Measurements from ENCODE around the gene POU2AF2. TPM values are rescaled to one million over a fixed set of nuclear protein-coding genes. Genes with fewer than 3 reads are reported as not detected.

The POU2AF2 gene
- total and polyA plus RNA-seq, 4 experiments from 2014 or later = not detected

GRCh38 chr11:111269146-111269868 lies 23.8 kb downstream of the POU2AF2 start:
- ChIA-PET CTCF (ENCODE audit: partially characterized antibody) (interaction anchor here (1.3 to 1.5 kb wide), 2 partner anchors 13 to 158 kb away, joined by 3 to 8 read pairs; no protein-coding TSS in a partner anchor), POLR2A (ENCODE audit: partially characterized antibody) (no interaction called here)
- no peaks in the 10 kb centered on the region for H3K4me1 ChIP-seq (ENCODE audit: insufficient read depth, low read length)
- H3K27me3 ChIP-seq (ENCODE audit: insufficient read depth, low read length) = no peaks in the 10 kb centered on the region
- H3K4me3 ChIP-seq (ENCODE audit: low read length in 2 of 2) = no peak overlapping the region
- H3K27me3 Mint-ChIP-seq = peaks cover 9 to 11% of the 10 kb centered on the region in 2 donors
- no peaks in the 10 kb centered on the region for H3K36me3 Mint-ChIP-seq
- no peak overlapping the region for H3K4me3 Mint-ChIP-seq
- H3K4me1 Mint-ChIP-seq = peaks cover 2 to 5% (median 3%) of the 10 kb centered on the region in 4 donors
- no peak overlapping the region for H3K27ac ChIP-seq (ENCODE audit: low read depth, low read length)
- intact Hi-C loops (cut with micrococcal nuclease) = no loop called here
- H3K36me3 ChIP-seq (ENCODE audit: insufficient read depth, low read length) = no peaks in the 10 kb centered on the region
- no peaks in the 10 kb centered on the region for H3K9me3 Mint-ChIP-seq
- no peak for DNase-seq
- no peak overlapping the region for H3K27ac Mint-ChIP-seq
- no peaks in the 10 kb centered on the region for H3K9me3 ChIP-seq (ENCODE audit: control insufficient read depth in 1 of 2, low read length in 2 of 2)

GRCh38 chr11:111272420-111272819 lies 26.9 kb downstream of the POU2AF2 start:
- H3K27ac Mint-ChIP-seq = no peak overlapping the region
- Histone ChIP-seq H3K27me3 (ENCODE audit: insufficient read depth, low read length) (no peaks in the 10 kb centered on the region), H3K4me3 (ENCODE audit: low read length in 2 of 2) (no peak overlapping the region), H3K9me3 (ENCODE audit: control insufficient read depth in 1 of 2, low read length in 2 of 2) (no peaks in the 10 kb centered on the region), H3K27ac (ENCODE audit: low read depth, low read length) (no peak overlapping the region), H3K36me3 (ENCODE audit: insufficient read depth, low read length) (no peaks in the 10 kb centered on the region), H3K4me1 (ENCODE audit: insufficient read depth, low read length) (no peaks in the 10 kb centered on the region)
- H3K4me3 Mint-ChIP-seq = no peak overlapping the region
- intact Hi-C loops (cut with micrococcal nuclease) = no loop called here
- H3K4me1 Mint-ChIP-seq = peaks cover 2 to 5% (median 3%) of the 10 kb centered on the region in 4 donors
- DNase-seq = no peak
- ChIA-PET POLR2A (ENCODE audit: partially characterized antibody) (no interaction called here), CTCF (ENCODE audit: partially characterized antibody) (interaction anchor here (1.0 kb wide), 1 partner anchor 12 kb away, joined by 3 read pairs; no protein-coding TSS in a partner anchor)
- H3K27me3 Mint-ChIP-seq = peaks cover 6 to 8% of the 10 kb centered on the region in 2 donors
- no peaks in the 10 kb centered on the region for H3K36me3 Mint-ChIP-seq
- H3K9me3 Mint-ChIP-seq = no peaks in the 10 kb centered on the region

GRCh38 chr11:111282562-111283075 lies 37.1 kb downstream of the POU2AF2 start:
- no peaks in the 10 kb centered on the region for H3K36me3 Mint-ChIP-seq
- H3K4me3 Mint-ChIP-seq = no peak overlapping the region
- H3K36me3 ChIP-seq (ENCODE audit: insufficient read depth, low read length) = no peaks in the 10 kb centered on the region
- no peak overlapping the region for H3K4me3 ChIP-seq (ENCODE audit: low read length in 2 of 2)
- H3K27me3 Mint-ChIP-seq = peaks cover 0 to 1% of the 10 kb centered on the region in 2 donors
- POLR2A ChIA-PET (ENCODE audit: partially characterized antibody) = interaction anchor here (0.7 to 2.0 kb wide), 4 partner anchors 96 to 168 kb away, joined by 3 to 8 read pairs (median 4); partner anchors contain the start of gene POU2AF1
- CTCF ChIA-PET (ENCODE audit: partially characterized antibody) = interaction anchor here (0.6 to 12.0 kb wide), 28 partner anchors 8 to 1307 kb away, joined by 3 to 233 read pairs (median 6); partner anchors contain the start of gene POU2AF1
- no peak for DNase-seq
- intact Hi-C loops (cut with micrococcal nuclease) = loop anchor here (1.0 to 10.0 kb wide), 4 partner anchors 141 to 562 kb away; no protein-coding TSS in a partner anchor
- H3K4me1 ChIP-seq (ENCODE audit: insufficient read depth, low read length) = no peaks in the 10 kb centered on the region
- H3K9me3 Mint-ChIP-seq = no peaks in the 10 kb centered on the region
- no peaks in the 10 kb centered on the region for H3K9me3 ChIP-seq (ENCODE audit: control insufficient read depth in 1 of 2, low read length in 2 of 2)
- no peak overlapping the region for H3K27ac Mint-ChIP-seq
- H3K27me3 ChIP-seq (ENCODE audit: insufficient read depth, low read length) = no peaks in the 10 kb centered on the region
- no peak overlapping the region for H3K27ac ChIP-seq (ENCODE audit: low read depth, low read length)
- no peaks in the 10 kb centered on the region for H3K4me1 Mint-ChIP-seq

- ChIA-PET CTCF (ENCODE audit: partially characterized antibody) (interaction anchor here (1.0 to 12.0 kb wide), 10 partner anchors 19 to 196 kb away, joined by 3 to 233 read pairs (median 6); partner anchors contain the start of gene POU2AF1), POLR2A (ENCODE audit: partially characterized antibody) (interaction anchor here (1.2 to 2.0 kb wide), 2 partner anchors 95 to 163 kb away, joined by 4 to 8 read pairs; partner anchors contain the start of gene POU2AF1)
- Histone ChIP-seq H3K36me3 (ENCODE audit: insufficient read depth, low read length) (no peaks in the 10 kb centered on the region), H3K4me1 (ENCODE audit: insufficient read depth, low read length) (no peaks in the 10 kb centered on the region), H3K27ac (ENCODE audit: low read depth, low read length) (no peak overlapping the region), H3K9me3 (ENCODE audit: control insufficient read depth in 1 of 2, low read length in 2 of 2) (no peaks in the 10 kb centered on the region), H3K27me3 (ENCODE audit: insufficient read depth, low read length) (no peaks in the 10 kb centered on the region), H3K4me3 (ENCODE audit: low read length in 2 of 2) (no peak overlapping the region)
- no peak overlapping the region for H3K4me3 Mint-ChIP-seq
- H3K27ac Mint-ChIP-seq = peak overlapping the region in 2 of 7 donors; percentile 5 to 53
- H3K36me3 Mint-ChIP-seq = no peaks in the 10 kb centered on the region
- no peak for DNase-seq
- peaks cover 0 to 1% of the 10 kb centered on the region in 2 donors for H3K27me3 Mint-ChIP-seq
- H3K4me1 Mint-ChIP-seq = no peaks in the 10 kb centered on the region
- H3K9me3 Mint-ChIP-seq = no peaks in the 10 kb centered on the region
- intact Hi-C loops (cut with micrococcal nuclease) = loop anchor here (1.0 to 10.0 kb wide), 4 partner anchors 139 to 561 kb away; no protein-coding TSS in a partner anchor
Measured at GRCh38 chr11:111283945-111284481, 38.5 kb downstream of the POU2AF2 start.

- no peaks in the 10 kb centered on the region for H3K9me3 ChIP-seq (ENCODE audit: control insufficient read depth in 1 of 2, low read length in 2 of 2)
- Mint-ChIP-seq H3K27me3 (peaks cover 0 to 2% of the 10 kb centered on the region in 2 donors), H3K4me1 (no peaks in the 10 kb centered on the region), H3K36me3 (no peaks in the 10 kb centered on the region), H3K27ac (no peak overlapping the region), H3K4me3 (no peak overlapping the region), H3K9me3 (no peaks in the 10 kb centered on the region)
- H3K4me1 ChIP-seq (ENCODE audit: insufficient read depth, low read length) = no peaks in the 10 kb centered on the region
- ChIA-PET POLR2A (ENCODE audit: partially characterized antibody) (no interaction called here), CTCF (ENCODE audit: partially characterized antibody) (interaction anchor here (0.8 to 12.0 kb wide), 4 partner anchors 13 to 161 kb away, joined by 3 to 233 read pairs (median 72); no protein-coding TSS in a partner anchor)
- intact Hi-C loops (cut with micrococcal nuclease) = loop anchor here (10.0 kb wide), 1 partner anchor 559 kb away; no protein-coding TSS in a partner anchor
- H3K27ac ChIP-seq (ENCODE audit: low read depth, low read length) = no peak overlapping the region
- no peak for DNase-seq
- no peaks in the 10 kb centered on the region for H3K36me3 ChIP-seq (ENCODE audit: insufficient read depth, low read length)
- no peaks in the 10 kb centered on the region for H3K27me3 ChIP-seq (ENCODE audit: insufficient read depth, low read length)
- no peak overlapping the region for H3K4me3 ChIP-seq (ENCODE audit: low read length in 2 of 2)
Measured at GRCh38 chr11:111285189-111286091, 39.9 kb downstream of the POU2AF2 start.

GRCh38 chr11:111291764-111292163 lies 46.2 kb downstream of the POU2AF2 start:
- Histone ChIP-seq H3K27ac (ENCODE audit: low read depth, low read length) (no peak overlapping the region), H3K9me3 (ENCODE audit: control insufficient read depth in 1 of 2, low read length in 2 of 2) (no peaks in the 10 kb centered on the region), H3K27me3 (ENCODE audit: insufficient read depth, low read length) (no peaks in the 10 kb centered on the region), H3K4me3 (ENCODE audit: low read length in 2 of 2) (no peak overlapping the region), H3K4me1 (ENCODE audit: insufficient read depth, low read length) (no peaks in the 10 kb centered on the region), H3K36me3 (ENCODE audit: insufficient read depth, low read length) (no peaks in the 10 kb centered on the region)
- no peak for DNase-seq
- intact Hi-C loops (cut with micrococcal nuclease) = no loop called here
- Mint-ChIP-seq H3K4me1 (no peaks in the 10 kb centered on the region), H3K4me3 (no peak overlapping the region), H3K27ac (no peak overlapping the region), H3K36me3 (no peaks in the 10 kb centered on the region), H3K27me3 (peaks cover 2 to 10% of the 10 kb centered on the region in 2 donors), H3K9me3 (no peaks in the 10 kb centered on the region)
- ChIA-PET POLR2A (ENCODE audit: partially characterized antibody) (no interaction called here), CTCF (ENCODE audit: partially characterized antibody) (interaction anchor here (1.7 to 2.7 kb wide), 2 partner anchors 10 to 131 kb away, joined by 5 to 13 read pairs; no protein-coding TSS in a partner anchor)
